ENCODE results near the gene MPP3. TPM values are rescaled to one million over a fixed set of nuclear protein-coding genes. Genes with fewer than 3 reads are reported as not detected.

MPP3 gene
- total RNA-seq, 1 experiment from 2014 or later = 6.9 TPM

DNA sequence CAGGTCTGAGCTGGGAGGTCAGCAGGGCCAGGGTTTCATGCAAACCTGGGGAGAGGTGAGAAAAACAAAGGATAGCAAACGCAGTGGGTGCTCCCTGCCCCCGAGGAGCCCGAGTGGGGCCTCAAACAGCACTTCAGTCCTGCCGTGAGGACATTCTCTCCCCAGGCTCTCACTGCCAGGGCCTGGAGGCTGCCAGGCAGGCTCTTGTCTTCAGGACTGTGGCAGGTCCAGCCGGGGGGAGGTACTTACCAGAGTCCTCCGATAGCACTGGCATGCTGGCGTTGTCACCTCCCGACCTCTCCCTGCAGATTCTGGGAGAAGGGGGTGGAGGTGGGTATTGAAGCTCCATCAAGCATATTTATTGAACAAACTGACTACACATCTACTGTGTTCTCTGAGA, 1.3 kb downstream of the MPP3 start:
- no peak overlapping the region for H2BK12ac ChIP-seq (ENCODE audit: insufficient read length, low read depth, low read length)
- no peak overlapping the region for H2AFZ ChIP-seq (ENCODE audit: low read length)
- no peak overlapping the region for H3K23ac ChIP-seq (ENCODE audit: insufficient read length, low read depth, low read length)
- no peak overlapping the region for H3K27ac Mint-ChIP-seq
- H3K9ac ChIP-seq (ENCODE audit: extremely low read depth, insufficient read length, low read length) = no peak overlapping the region
- H2AK5ac ChIP-seq (ENCODE audit: insufficient read length, low read length) = no peak overlapping the region
- no peaks in the 10 kb centered on the region for H4K20me1 ChIP-seq (ENCODE audit: control insufficient read depth, insufficient read depth, insufficient read length)
- H3K79me1 ChIP-seq (ENCODE audit: insufficient read depth, low read depth, low read length, poor library complexity, severe bottlenecking) = no peaks in the 10 kb centered on the region
- H3K4ac ChIP-seq (ENCODE audit: low read depth, low read length) = no peak overlapping the region
- peaks cover 11 to 14% of the 10 kb centered on the region in 2 experiments for H3K9me3 Mint-ChIP-seq
- no peak overlapping the region for H2BK5ac ChIP-seq (ENCODE audit: insufficient read length, low read length)
- no peak overlapping the region for H4K5ac ChIP-seq (ENCODE audit: insufficient read length, low read depth, low read length)
- H3K4me2 ChIP-seq (ENCODE audit: insufficient read depth, insufficient read length, low read length) = peak overlapping the region; percentile 37
- H3K4me3 Mint-ChIP-seq = peak overlapping the region; percentile 74 to 88
- TF ChIP-seq CTCF (conservative IDR thresholded peaks at IDR 0.05) = no peak
- no peak overlapping the region for H2BK15ac ChIP-seq (ENCODE audit: low read depth, low read length)
- peaks cover 16 to 23% of the 10 kb centered on the region in 2 experiments for H3K4me1 Mint-ChIP-seq
- no peak overlapping the region for H3T11ph ChIP-seq (ENCODE audit: low read length)
- peaks cover 4% of the 10 kb centered on the region for H3K23me2 ChIP-seq (ENCODE audit: insufficient read length, low read depth, low read length, poor library complexity, severe bottlenecking)
- no peak overlapping the region for H3K14ac ChIP-seq (ENCODE audit: insufficient read depth, low read length)
- no CpG with 5 or more reads among the region's 8 CpGs for WGBS (ENCODE audit: extremely low coverage, insufficient read length, low lambda C conversion rate)
- H4K91ac ChIP-seq (ENCODE audit: insufficient read length, low read depth, low read length) = no peak overlapping the region
- no peak overlapping the region for H2BK120ac ChIP-seq (ENCODE audit: low read depth, low read length, poor library complexity, severe bottlenecking)
- no peaks in the 10 kb centered on the region for H3K4me1 ChIP-seq (ENCODE audit: insufficient read depth, low read length)
- no peaks in the 10 kb centered on the region for H3K9me3 ChIP-seq (ENCODE audit: control insufficient read depth, low read depth, low read length)
- H3K27me3 Mint-ChIP-seq (ENCODE audit: low read depth) = peaks cover 46% of the 10 kb centered on the region
- peaks cover 6% of the 10 kb centered on the region; the same call in 1 of the 2 replicates for H3K27me3 ChIP-seq (ENCODE audit: insufficient read depth, low read length)
- H2BK20ac ChIP-seq (ENCODE audit: low read depth, low read length, poor library complexity, severe bottlenecking) = no peak overlapping the region
- no peaks in the 10 kb centered on the region for H3K79me2 ChIP-seq (ENCODE audit: insufficient read depth, low read length)
- no peak overlapping the region for H4K8ac ChIP-seq (replicated peaks; ENCODE audit: insufficient read length, low read depth, low read length)
- H3K27ac ChIP-seq (ENCODE audit: insufficient read length, low read depth, low read length) = no peak overlapping the region
- H3K56ac ChIP-seq (ENCODE audit: insufficient read length, low read depth, low read length) = no peak overlapping the region
- H3K36me3 Mint-ChIP-seq (ENCODE audit: insufficient read depth in 1 of 3, low read depth in 3 of 3) = peaks cover 8 to 30% (median 12%) of the 10 kb centered on the region in 3 experiments
- DNase-seq = no peak
- no peak overlapping the region for H3K18ac ChIP-seq (ENCODE audit: insufficient read length, low read depth, low read length)

Measured in H9 (cell line).